Head of caudate nucleus (tissue), 42 donors: Measurements from ENCODE around the gene PLRG1.

Experiments
- DNase-seq, 42 donors: peaks; one replicate each; pipeline versions ENCODE4 v3.0.0 to v3.0.0-alpha.2; 2020 to 2021; ENCODE audit warnings: mixed read lengths in 7 of 42
- intact Hi-C: fragments of 100-400 bp; cut with DNase I; formaldehyde crosslinking; loops from one replicate; pipeline ENCODE4 v1.15.0; 2022

The PLRG1 gene

DNA sequence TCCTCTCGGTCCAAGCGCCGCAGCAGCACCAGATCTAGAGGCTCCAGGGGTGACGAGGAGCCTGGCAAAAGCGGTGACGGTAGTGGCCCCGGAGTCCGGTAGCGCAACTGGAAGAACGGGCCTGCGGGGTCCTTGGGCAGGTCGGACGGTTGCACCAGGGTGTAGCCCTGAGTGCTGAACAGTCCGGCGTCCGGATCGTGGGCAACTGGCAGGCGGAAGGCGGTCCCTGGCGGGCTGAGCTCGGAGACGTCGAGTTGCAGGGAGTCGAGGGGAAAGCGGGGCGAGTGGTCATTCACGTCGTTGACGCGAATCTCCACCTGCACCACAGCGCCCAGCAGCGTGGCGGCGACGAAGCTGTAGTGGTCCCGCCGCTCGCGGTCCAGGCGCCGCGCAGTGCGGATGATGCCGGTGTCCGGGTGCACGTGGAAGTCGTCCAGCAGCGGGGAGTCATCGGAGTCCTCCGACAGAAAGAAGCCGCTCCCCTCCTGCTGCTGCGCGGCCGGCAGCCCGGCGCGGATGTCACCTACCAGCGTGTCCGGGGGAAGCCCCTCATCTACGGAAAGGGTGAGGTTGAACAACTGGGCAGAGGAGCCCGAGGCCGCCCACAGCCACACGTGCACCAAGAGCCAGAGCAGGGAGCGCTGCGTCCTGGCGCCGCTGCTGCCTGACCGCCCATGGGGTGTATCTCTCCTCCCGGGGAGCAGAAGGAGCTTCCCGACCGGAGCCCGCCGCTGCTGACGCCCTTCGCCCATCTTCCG, 59.4 kb downstream of the PLRG1 start:
- intact Hi-C loops = no loop called here
- DNase-seq = peak in 6 of 42 donors; percentile 16 to 46 (median 29)

DNA sequence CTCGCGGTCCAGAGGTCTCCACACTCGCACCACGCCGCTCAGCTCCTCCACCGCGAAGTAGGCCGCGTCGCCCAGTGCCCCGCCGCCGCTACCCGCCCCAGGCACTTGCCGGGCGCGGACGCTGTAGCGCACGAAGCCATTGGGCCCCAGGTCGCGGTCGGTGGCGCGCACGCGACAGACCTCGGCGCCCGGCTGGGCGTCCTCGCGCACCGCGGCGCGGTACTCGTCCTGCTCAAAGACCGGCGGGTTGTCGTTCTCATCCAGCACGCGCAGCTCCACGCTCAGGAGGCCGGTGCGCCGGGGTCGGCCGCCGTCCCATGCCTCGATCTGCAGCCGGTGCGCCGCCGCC, 60.0 kb downstream of the PLRG1 start:
- intact Hi-C loops = no loop called here
- no peak for DNase-seq

DNA sequence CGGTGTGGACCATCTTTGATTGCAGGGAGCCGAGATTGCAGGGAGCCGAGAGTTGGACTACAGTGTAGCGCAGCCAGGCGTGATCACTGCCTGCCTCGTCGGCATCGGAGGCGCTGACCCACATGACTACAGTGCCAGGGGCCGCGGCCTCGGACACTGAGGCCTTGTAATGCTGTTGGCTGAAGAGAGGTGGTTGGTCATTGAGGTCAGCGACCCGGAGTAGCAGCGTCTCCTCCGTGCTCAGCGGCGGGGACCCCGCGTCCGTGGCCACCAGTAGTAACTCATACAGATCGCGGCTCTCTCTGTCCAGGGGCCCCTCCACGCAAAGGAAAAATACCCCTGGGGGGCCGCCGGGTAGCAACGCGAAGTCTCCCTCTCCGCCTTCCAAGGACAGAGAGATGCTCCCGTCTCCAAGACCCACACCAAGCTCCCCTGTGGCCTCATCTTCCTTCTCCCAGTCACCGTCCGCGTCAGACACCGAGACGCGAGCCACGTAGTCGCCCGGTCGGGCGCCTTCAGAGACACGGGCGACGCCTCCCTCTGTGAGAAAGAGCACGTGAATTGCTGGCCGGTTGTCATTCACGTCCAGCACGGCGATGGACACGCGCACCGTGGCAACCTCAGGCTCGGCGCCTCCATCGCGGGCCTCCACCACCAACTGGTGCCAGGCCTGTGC, 60.5 kb downstream of the PLRG1 start:
- no peak for DNase-seq
- intact Hi-C loops = no loop called here

DNA sequence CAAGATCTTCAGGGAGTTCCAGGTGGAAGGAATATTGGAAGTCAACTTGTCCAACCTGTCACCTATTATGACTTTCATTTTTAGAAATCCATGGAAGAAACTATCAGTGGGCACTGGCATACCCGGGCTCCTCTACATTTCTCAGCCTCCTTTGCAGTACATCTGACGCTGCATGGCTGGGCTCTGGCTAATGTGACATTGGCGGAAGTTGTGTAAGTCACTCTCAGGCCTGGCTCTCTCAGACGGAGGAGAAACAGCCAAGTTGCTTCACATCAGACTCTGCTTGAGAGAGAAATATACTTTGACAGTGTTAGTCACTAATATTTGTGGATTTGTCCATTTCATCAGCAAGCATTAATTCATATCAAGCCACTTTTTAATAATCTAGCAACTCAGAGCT, 63.1 kb downstream of the PLRG1 start:
- no peak for DNase-seq
- intact Hi-C loops = no loop called here

DNA sequence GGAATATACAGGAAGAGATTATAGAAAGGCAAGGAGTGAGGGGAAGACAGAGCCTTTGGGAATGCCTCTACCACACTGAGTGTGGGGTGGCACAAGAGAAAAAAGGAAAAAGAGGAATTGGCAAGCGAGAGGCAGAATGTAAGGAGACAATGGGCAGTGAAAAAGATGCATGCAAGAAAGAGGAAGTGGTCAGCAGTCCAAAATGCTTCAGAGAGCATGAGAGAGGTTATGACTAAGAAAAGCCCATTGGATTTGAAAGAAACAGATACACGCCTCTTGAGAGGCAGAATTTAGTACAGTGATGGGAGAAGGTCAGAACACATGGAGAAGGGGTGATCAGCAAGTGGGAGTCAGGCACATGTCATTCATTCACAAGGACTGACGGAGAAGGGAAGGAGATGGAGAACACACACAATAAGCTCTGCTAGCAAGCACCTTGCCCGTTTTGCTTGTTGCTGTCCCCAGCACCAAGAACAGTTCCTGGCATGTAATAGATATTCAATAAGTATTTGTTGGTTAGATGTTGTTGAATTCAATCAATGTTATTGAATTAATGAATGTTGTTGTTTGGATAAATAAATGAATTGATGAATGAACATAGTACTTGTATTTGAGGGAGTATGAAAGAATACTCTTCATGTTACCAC, 65.0 kb downstream of the PLRG1 start:
- DNase-seq = no peak
- intact Hi-C loops = no loop called here
